Activated CD4-positive, alpha-beta T cell treated with anti-CD3 and anti-CD28 coated beads, Interleukin-2, amount 50 U/mL, for 16 hours (primary cell): ENCODE measurements around the gene CCDC14.
"Not testable (repeated sequence)": the region's sequence is repeated elsewhere in the genome, so short reads cannot be mapped to it uniquely, and the experiment has no call there.

Source experiments
- DNase-seq: peaks from one replicate; pipeline ENCODE4 v3.0.0-alpha.2; 2020

CCDC14 gene

GRCh38 chr3:123960781-123961507, at the start of gene CCDC14:
Gene CCDC14, minus strand, starts transcription at chr3:123961229. Its CDS starts 56 bp downstream, at chr3:123961173.
- peak; percentile 88 for DNase-seq

GRCh38 chr3:124008321-124008720, 47.3 kb upstream of the CCDC14 start:
- not testable (repeated sequence) for DNase-seq

GRCh38 chr3:124007186-124007585, 46.2 kb upstream of the CCDC14 start:
- DNase-seq, result no peak

- DNase-seq, result not testable (repeated sequence)
These were observed 41.5 kb upstream of the CCDC14 start for GRCh38 chr3:124002405-124003079.

- DNase-seq, result not testable (repeated sequence)
These were observed 40.3 kb upstream of the CCDC14 start for GRCh38 chr3:124001366-124001765.

- no peak for DNase-seq
These were observed 36.5 kb upstream of the CCDC14 start for GRCh38 chr3:123997543-123997942.

- no peak for DNase-seq
These were observed 32.8 kb upstream of the CCDC14 start for GRCh38 chr3:123993818-123994217.

GRCh38 chr3:123991730-123992588, 30.9 kb upstream of the CCDC14 start, which contains the start of gene ROPN1:
Gene ROPN1, minus strand, starts transcription at chr3:123992124. Its CDS starts 11,643 bp downstream, at chr3:123980481.
- DNase-seq, result not testable (repeated sequence)

- DNase-seq, result no peak
These were observed 25.4 kb upstream of the CCDC14 start for GRCh38 chr3:123986427-123986826.

GRCh38 chr3:123984957-123985356, 23.9 kb upstream of the CCDC14 start:
- no peak for DNase-seq

GRCh38 chr3:123984350-123984749, 23.3 kb upstream of the CCDC14 start:
- no peak for DNase-seq

- not testable (repeated sequence) for DNase-seq
These were observed 20.3 kb upstream of the CCDC14 start for GRCh38 chr3:123981317-123981716.

- DNase-seq, result no peak
These were observed 19.5 kb upstream of the CCDC14 start for GRCh38 chr3:123980539-123980938.

- peak; percentile 18 for DNase-seq
These were observed 18.8 kb upstream of the CCDC14 start for GRCh38 chr3:123979525-123980501.

- DNase-seq, result not testable (repeated sequence)
These were observed 15.9 kb upstream of the CCDC14 start for GRCh38 chr3:123976904-123977303.

GRCh38 chr3:123976181-123976898, 15.3 kb upstream of the CCDC14 start:
- not testable (repeated sequence) for DNase-seq

GRCh38 chr3:123975030-123975429, 14.0 kb upstream of the CCDC14 start:
- DNase-seq, result not testable (repeated sequence)

GRCh38 chr3:123971406-123971805, 10.4 kb upstream of the CCDC14 start:
- DNase-seq, result no peak

GRCh38 chr3:123967260-123967659, 6.2 kb upstream of the CCDC14 start:
- DNase-seq, result not testable (repeated sequence)

GRCh38 chr3:123966799-123967198, 5.8 kb upstream of the CCDC14 start:
- DNase-seq, result not testable (repeated sequence)

- DNase-seq, result not testable (repeated sequence)
These were observed 3.8 kb upstream of the CCDC14 start for GRCh38 chr3:123964793-123965192.
